ENCODE results near the gene TOGARAM2. TPM values are rescaled to one million over a fixed set of nuclear protein-coding genes. Genes with fewer than 3 reads are reported as not detected.

The TOGARAM2 gene
- total RNA-seq, 1 experiment from 2014 or later = 0.76 TPM

DNA sequence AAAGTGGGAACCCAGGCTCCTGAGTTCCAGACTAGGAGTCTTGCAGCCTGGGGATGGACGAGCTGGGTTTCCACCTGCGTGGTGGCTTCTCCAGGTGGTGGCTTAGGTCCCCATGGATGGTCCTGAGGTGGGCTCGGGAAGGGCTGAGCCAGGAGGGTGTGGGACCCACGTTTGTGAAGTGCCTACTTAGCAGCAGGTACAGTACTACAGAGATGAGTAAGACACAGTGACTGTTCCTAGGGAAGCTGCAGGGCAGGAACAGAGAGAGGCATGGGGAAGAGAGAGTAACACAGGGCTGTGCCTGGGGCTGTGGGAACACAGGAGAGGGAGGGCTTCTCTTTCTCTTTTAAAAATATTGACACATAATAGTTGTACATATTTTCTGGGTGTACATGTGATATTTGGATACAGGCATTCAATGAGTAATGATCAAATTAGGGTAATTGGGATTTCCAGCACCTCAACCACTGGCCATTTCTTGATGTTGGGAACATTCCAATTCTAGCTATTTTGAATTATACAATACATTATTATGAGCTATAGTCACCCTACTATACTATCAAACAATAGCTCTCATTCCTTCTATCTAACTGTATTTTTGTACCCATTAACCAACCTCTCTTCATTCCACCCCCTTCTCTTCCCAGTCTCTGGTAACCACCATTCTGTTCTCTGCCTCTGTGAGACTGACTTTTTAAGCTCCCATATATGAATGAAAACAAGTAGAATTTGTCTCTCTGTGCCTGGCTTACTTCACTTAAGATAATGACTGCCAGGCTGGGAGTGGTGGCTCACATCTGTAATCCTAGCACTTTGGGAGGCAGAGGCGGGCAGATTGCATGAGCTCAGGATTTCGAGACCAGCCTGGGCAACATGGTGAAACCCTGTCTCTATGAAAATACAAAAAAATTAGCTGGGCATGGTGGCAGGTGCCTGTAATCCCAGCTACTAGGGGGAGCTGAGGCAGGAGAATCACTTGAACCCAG, 15.0 kb downstream of the TOGARAM2 start:
- H3K27ac ChIP-seq (ENCODE audit: low read depth, low read length) = no peak overlapping the region
- TF ChIP-seq EZH2 (IDR thresholded peaks at IDR 0.05) (no peak), YY1 (IDR thresholded peaks at IDR 0.05; ENCODE audit: extremely low read depth, insufficient replicate concordance, low read depth, low read length) (no peak), ELF1 (IDR thresholded peaks at IDR 0.05; ENCODE audit: borderline replicate concordance, low read depth) (no peak), EZH2phosphoT487 (IDR thresholded peaks at IDR 0.05; ENCODE audit: borderline replicate concordance) (no peak), SP1 (IDR thresholded peaks at IDR 0.05; ENCODE audit: low read depth) (no peak), JUND (IDR thresholded peaks at IDR 0.05) (no peak), ZBTB33 (IDR thresholded peaks at IDR 0.05; ENCODE audit: extremely low read depth, insufficient replicate concordance, low read length) (no peak), SIN3A (IDR thresholded peaks at IDR 0.05; ENCODE audit: low read depth) (no peak), RAD21 (IDR thresholded peaks at IDR 0.05; ENCODE audit: low read depth) (no peak), ZFX (IDR thresholded peaks at IDR 0.05) (no peak), POLR2AphosphoS5 (IDR thresholded peaks at IDR 0.05; ENCODE audit: low read depth, low read length) (no peak), ZNF274 (IDR thresholded peaks at IDR 0.05; ENCODE audit: low read depth, low read length) (no peak), ATF3 (IDR thresholded peaks at IDR 0.05) (no peak), FOSL1 (IDR thresholded peaks at IDR 0.05; ENCODE audit: low read depth) (no peak), CBX3 (IDR thresholded peaks at IDR 0.05; ENCODE audit: low read depth) (no peak), POLR2A (IDR thresholded peaks at IDR 0.05; ENCODE audit: borderline replicate concordance, extremely low read depth, insufficient read depth, insufficient read length) (no peak)
- TF ChIP-seq, protein P1, sequence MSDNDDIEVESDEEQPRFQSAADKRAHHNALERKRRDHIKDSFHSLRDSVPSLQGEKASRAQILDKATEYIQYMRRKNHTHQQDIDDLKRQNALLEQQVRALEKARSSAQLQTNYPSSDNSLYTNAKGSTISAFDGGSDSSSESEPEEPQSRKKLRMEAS (IDR thresholded peaks at IDR 0.05) = no peak
- H3K4me2 ChIP-seq (ENCODE audit: low read length) = no peak overlapping the region
- DNase-seq (ENCODE audit: low read depth, low spot score) (no peak), ATAC-seq (no peak)
- no peaks in the 10 kb centered on the region for H3K9me3 ChIP-seq (ENCODE audit: control insufficient read depth in 1 of 2, insufficient read depth in 1 of 2, low read depth in 1 of 2, low read length in 2 of 2)
- BruUV-seq (replicated peaks) = no TSS peak
- H3K36me3 ChIP-seq (ENCODE audit: control insufficient read depth in 1 of 2, insufficient read depth in 2 of 2, low read length in 2 of 2) = no peaks in the 10 kb centered on the region
- POLR2A ChIA-PET = no interaction called here
- no peaks in the 10 kb centered on the region for H3K9me2 ChIP-seq (ENCODE audit: insufficient read depth)
- no peaks in the 10 kb centered on the region for H3K27me3 ChIP-seq (ENCODE audit: insufficient read depth, low read length)
- no peak overlapping the region for H2AFZ ChIP-seq (ENCODE audit: low read depth, low read length, poor library complexity, severe bottlenecking)
- H3K4me1 ChIP-seq (ENCODE audit: control insufficient read depth in 1 of 2, insufficient read depth in 2 of 2, low read length in 2 of 2) = no peaks in the 10 kb centered on the region; a peak in 1 of 4 replicates
- no peak overlapping the region for H3K9ac ChIP-seq (ENCODE audit: low read length)
- H4K20me1 ChIP-seq (ENCODE audit: insufficient read depth) = no peaks in the 10 kb centered on the region
- CTCF ChIA-PET = no interaction called here
- RAD21 ChIA-PET (ENCODE audit: low non-redundant PET in 1 of 2, low total read pairs in 2 of 2, uncharacterized antibody in 2 of 2, unreplicated experiment in 2 of 2) = no interaction called here
- intact Hi-C loops (cut with micrococcal nuclease) = no loop called here
- no peak overlapping the region for H3K4me3 ChIP-seq (replicated peaks in 1 of 2; ENCODE audit: low read depth in 1 of 2, low read length in 2 of 2)
- H3K79me2 ChIP-seq (ENCODE audit: insufficient read depth, low read length) = no peaks in the 10 kb centered on the region
